Adrenal gland (tissue), 12 donors: Measurements from ENCODE around the gene SSH2. TPM values are rescaled to one million over a fixed set of nuclear protein-coding genes. Genes with fewer than 3 reads are reported as not detected.
"Not testable (repeated sequence)": the region's sequence is repeated elsewhere in the genome, so short reads cannot be mapped to it uniquely, and the experiment has no call there.

ENCODE experiments used
- DNase-seq, 7 donors: peaks; one replicate each; pipeline ENCODE4 v3.0.0-alpha.2; 2019 to 2020
- H3K27ac ChIP-seq, 5 donors: fragments of 200-600 bp; sonication (generic) in 4 of 5; 1 replicate in 3 of 5; 2 replicates in 2 of 5; pipeline versions ENCODE4 v1.5.1 to v1.8.0; 2016 to 2020; ENCODE audit warnings: mild to moderate bottlenecking in 1 of 5
- H3K27me3 ChIP-seq: fragments of 200-600 bp; 2 replicates; pipeline ENCODE4 v1.8.0; 2021
- H3K36me3 ChIP-seq, 2 donors: fragments of 200-600 bp; replicated peaks in 1 of 2; 1 replicate in 1 of 2; 2 replicates in 1 of 2; pipeline versions ENCODE4 v1.5.1 to v1.8.0; 2018 to 2022
- H3K4me1 ChIP-seq, 2 donors: fragments of 200-600 bp; replicated peaks in 1 of 2; 1 replicate in 1 of 2; 2 replicates in 1 of 2; pipeline versions ENCODE4 v1.5.1 to v1.8.0; 2018 to 2021
- H3K4me3 ChIP-seq, 4 donors: fragments of 200-600 bp; sonication (generic) in 3 of 4; one replicate each; pipeline ENCODE4 v1.5.1; 2016 to 2018
- H3K9me3 ChIP-seq, 3 donors: fragments of 200-600 bp; sonication (generic) in 1 of 3; replicated peaks in 1 of 3; 1 replicate in 2 of 3; 2 replicates in 1 of 3; pipeline versions ENCODE4 v1.5.1 to v1.8.0; 2016 to 2021
- CTCF ChIP-seq, 6 experiments: fragments of 450-650 bp in 4 of 6; fragments of 200-600 bp in 2 of 6; sonication (generic) in 1 of 6; IDR thresholded peaks; 1 replicate in 5 of 6; 2 replicates in 1 of 6; pipeline versions ENCODE4 v1.5.1 to v1.8.0; 2016 to 2021; ENCODE audit warnings: antibody characterized with exemption in 6 of 6, mild to moderate bottlenecking in 2 of 6, moderate library complexity in 1 of 6
- POLR2A ChIP-seq, 2 donors: fragments of 450-650 bp; IDR thresholded peaks; one replicate each; pipeline ENCODE4 v1.6.1; 2017; ENCODE audit warnings: antibody characterized with exemption in 2 of 2, mild to moderate bottlenecking in 2 of 2, moderate library complexity in 1 of 2
- WGBS, 4 donors: extraction: QIAGEN DNeasy Blood & Tissue Kit in 2 of 4; methylation state at CpG; one replicate each; pipeline versions ENCODE4 v1.1.5 to v1.1.7; 2013 to 2017; 5-methylcytosine and 5-hydroxymethylcytosine counted together
- intact Hi-C, 2 donors: fragments of 100-400 bp; cut with DNase I; formaldehyde crosslinking; loops; one replicate each; pipeline versions ENCODE4 v1.14.1 to v1.15.0; 2022 to 2023
- polyA plus RNA-seq, 3 donors: library from polyadenylated mRNA; stranded (reverse); fragments of 200-250 nt in 2 of 3; fragments of 350-450 nt in 1 of 3; fragmentation: Illumina TruSeq in 1 of 3; extraction: RNeasy Lipid Tissue Mini Kit (QIAGEN cat#74804) in 1 of 3; gene quantifications; one replicate each; pipeline ENCODE4 v1.2.3, GENCODE V29; 2013 to 2014
- total RNA-seq, 9 donors: library from RNA; depleted of rRNA in 4 of 9; stranded (reverse); fragments of >200 nt in 4 of 9; fragments of 120-200 nt in 1 of 9; fragmentation: NEBNext Ultra II Directional in 1 of 9; extraction: Animal tissue kit (Norgen Biotek cat#: 25700) in 1 of 9; gene quantifications; one replicate each; pipeline versions ENCODE4 v1.1.0 to v1.2.4, GENCODE V29; 2013 to 2023
- donor health status: healthy with polysubstance abuse.
- donor health status: Bipolar disorder and iron deficiency.
- donor health status: DM: yes; HTN: yes; CAD: no.
- donor health status: DM: no; HTN: no; CAD: no.
- donor health status: DM: no; HTN: no; CAD: no.
- donor health status: DM: yes; HTN: yes; CAD: no.

The SSH2 gene
- total and polyA plus RNA-seq, 12 donors = 7.6 to 35.8 (median 20.8) TPM

GRCh38 chr17:29883497-29883896 is 46.5 kb downstream of the SSH2 start:
- TF ChIP-seq POLR2A (IDR thresholded peaks at IDR 0.05) (no peak), CTCF (IDR thresholded peaks at IDR 0.05) (no peak)
- H3K27ac ChIP-seq = no peak overlapping the region
- intact Hi-C loops = no loop called here
- DNase-seq = no peak
- no peak overlapping the region for H3K4me3 ChIP-seq
- peaks cover 0 to 7% of the 10 kb centered on the region in 2 donors for H3K4me1 ChIP-seq
- H3K9me3 ChIP-seq = no peaks in the 10 kb centered on the region
- H3K27me3 ChIP-seq = no peaks in the 10 kb centered on the region
- H3K36me3 ChIP-seq = no peaks in the 10 kb centered on the region

GRCh38 chr17:29881256-29881655 is 48.8 kb downstream of the SSH2 start:
- Histone ChIP-seq H3K4me3 (no peak overlapping the region), H3K4me1 (peaks cover 0 to 7% of the 10 kb centered on the region in 2 donors), H3K9me3 (no peaks in the 10 kb centered on the region), H3K36me3 (no peaks in the 10 kb centered on the region), H3K27ac (no peak overlapping the region), H3K27me3 (no peaks in the 10 kb centered on the region)
- 87 to 92% (median 90%) methylated on average over 3 of the region's 3 CpGs for WGBS, 4 donors
- no peak for DNase-seq
- intact Hi-C loops = no loop called here
- TF ChIP-seq POLR2A (IDR thresholded peaks at IDR 0.05) (no peak), CTCF (IDR thresholded peaks at IDR 0.05) (no peak)

- intact Hi-C loops = no loop called here
- H3K4me1 ChIP-seq = peaks cover 0 to 7% of the 10 kb centered on the region in 2 donors
- 93 to 97% (median 96%) methylated on average over 6 of the region's 6 CpGs for WGBS, 4 donors
These were observed 50.0 kb downstream of the SSH2 start for GRCh38 chr17:29880031-29880430.

GRCh38 chr17:29874931-29875596 is 55.0 kb downstream of the SSH2 start:
- Histone ChIP-seq H3K36me3 (no peaks in the 10 kb centered on the region), H3K27me3 (no peaks in the 10 kb centered on the region), H3K4me3 (no peak overlapping the region), H3K9me3 (no peaks in the 10 kb centered on the region), H3K4me1 (peaks cover 0 to 16% of the 10 kb centered on the region in 2 donors), H3K27ac (no peak overlapping the region)
- TF ChIP-seq CTCF (IDR thresholded peaks at IDR 0.05) = no peak
- no peak for TF ChIP-seq POLR2A (IDR thresholded peaks at IDR 0.05)
- no peak for DNase-seq
- intact Hi-C loops = no loop called here
- WGBS, 4 donors = 98 to 100% (median 100%) methylated on average over 1 of the region's 1 CpG

More at GRCh38 chr17:29880031-29880430, 50.0 kb downstream of the SSH2 start:
- H3K27me3 ChIP-seq = no peaks in the 10 kb centered on the region
- no peak overlapping the region for H3K27ac ChIP-seq
- no peak overlapping the region for H3K4me3 ChIP-seq
- DNase-seq = no peak
- no peaks in the 10 kb centered on the region for H3K36me3 ChIP-seq
- TF ChIP-seq POLR2A (IDR thresholded peaks at IDR 0.05) = no peak
- TF ChIP-seq CTCF (IDR thresholded peaks at IDR 0.05) = no peak
- no peaks in the 10 kb centered on the region for H3K9me3 ChIP-seq

GRCh38 chr17:29874358-29874757 is 55.7 kb downstream of the SSH2 start:
- H3K27ac ChIP-seq, H3K4me3 ChIP-seq, H3K27me3 ChIP-seq, DNase-seq, H3K36me3 ChIP-seq, intact Hi-C loops, H3K9me3 ChIP-seq: not testable (repeated sequence)
- H3K4me1 ChIP-seq = peaks cover 0 to 16% of the 10 kb centered on the region in 2 donors
- WGBS, 4 donors = 87 to 94% (median 88%) methylated on average over 1 of the region's 1 CpG
